ENCODE results near the gene KRTAP5-6.

DNA sequence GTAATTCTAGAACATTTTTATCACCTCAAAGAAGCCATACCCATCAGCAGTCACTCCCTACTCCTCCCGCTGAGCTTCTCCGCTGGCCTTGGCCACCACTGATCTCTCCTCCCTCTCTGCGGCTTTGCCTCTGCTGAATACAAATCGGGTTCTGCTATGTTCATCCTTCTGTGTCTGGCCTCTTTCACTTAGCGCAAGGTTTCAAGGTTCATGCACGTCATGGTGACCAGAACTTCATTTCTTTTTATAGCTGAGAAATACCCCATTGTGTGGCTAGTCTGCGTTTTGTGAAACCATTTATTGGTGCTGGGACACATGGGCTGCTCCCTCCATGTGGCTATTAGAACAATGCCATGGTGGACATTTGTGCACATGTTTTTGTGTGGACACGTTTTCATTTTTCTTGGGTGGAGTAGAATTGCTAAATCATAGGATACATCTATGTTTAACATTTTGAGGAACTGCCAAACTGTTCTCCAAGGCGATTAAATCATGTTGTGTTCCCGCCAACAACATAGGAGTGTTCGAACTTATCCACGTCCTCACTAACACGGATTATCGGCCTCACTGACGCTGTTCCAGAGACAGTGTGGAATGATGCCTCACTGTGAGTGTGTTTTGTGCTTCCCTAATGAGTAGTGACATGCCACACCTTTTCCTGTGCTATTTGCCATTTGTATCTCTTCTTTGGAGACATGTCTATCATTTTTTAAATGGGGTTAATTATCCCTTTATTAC, 24.2 kb upstream of the KRTAP5-6 start:
- TF ChIP-seq GATA2 (IDR thresholded peaks at IDR 0.05; ENCODE audit: low read depth, low read length) (no peak), GATA3 (IDR thresholded peaks at IDR 0.05; ENCODE audit: low read depth, low read length) (no peak)
